Right lobe of liver (tissue), 6 donors: ENCODE measurements around the gene SLC24A3. TPM values are rescaled to one million over a fixed set of nuclear protein-coding genes. Genes with fewer than 3 reads are reported as not detected.

Experiments
- ATAC-seq, 4 donors: fragments of 200-7000 bp; cut with Tn5 transposase; one replicate each; pipeline ENCODE4 v1.9.1; 2020; ENCODE audit warnings: mild to moderate bottlenecking in 4 of 4, moderate library complexity in 4 of 4
- DNase-seq, 3 donors: peaks; one replicate each; pipeline ENCODE4 v3.0.0-alpha.2; 2020
- H3K27ac ChIP-seq, 3 donors: fragments of 200-600 bp; one replicate each; pipeline ENCODE4 v1.8.0; 2022
- H3K27me3 ChIP-seq, 2 donors: fragments of 200-600 bp; one replicate each; pipeline ENCODE4 v1.8.0; 2022
- H3K36me3 ChIP-seq, 4 donors: fragments of 200-600 bp; sonication (generic) in 1 of 4; one replicate each; pipeline versions ENCODE4 v1.5.1 to v1.8.0; 2017 to 2022; ENCODE audit warnings: control low read depth in 1 of 4
- H3K4me1 ChIP-seq, 4 donors: fragments of 200-600 bp; sonication (generic) in 1 of 4; one replicate each; pipeline versions ENCODE4 v1.5.1 to v1.8.0; 2017 to 2022; ENCODE audit warnings: control low read depth in 1 of 4
- H3K4me3 ChIP-seq, 3 donors: fragments of 200-600 bp; one replicate each; pipeline ENCODE4 v1.8.0; 2022
- H3K9me3 ChIP-seq, 4 donors: fragments of 200-600 bp; sonication (generic) in 1 of 4; one replicate each; pipeline versions ENCODE4 v1.5.1 to v1.8.0; 2017 to 2022; ENCODE audit warnings: control low read depth in 1 of 4
- CTCF ChIP-seq, 4 donors: fragments of 200-600 bp in 3 of 4; fragments of 450-650 bp in 1 of 4; IDR thresholded peaks; one replicate each; pipeline versions ENCODE4 v1.5.1 to v1.8.0; 2016 to 2022; ENCODE audit warnings: antibody characterized with exemption in 4 of 4, mild to moderate bottlenecking in 2 of 4
- POLR2A ChIP-seq: fragments of 450-650 bp; IDR thresholded peaks from one replicate; pipeline ENCODE4 v1.6.1; 2017; ENCODE audit warnings: antibody characterized with exemption, mild to moderate bottlenecking
- WGBS: methylation state at CpG from one replicate; pipeline ENCODE4 v1.1.6; 2018; ENCODE audit warnings: low coverage, low lambda C conversion rate; ENCODE audit not compliant: insufficient coverage; ENCODE audit errors: missing lambda C conversion rate; 5-methylcytosine and 5-hydroxymethylcytosine counted together
- intact Hi-C, 2 donors: fragments of 100-400 bp; cut with DNase I; formaldehyde crosslinking; loops; one replicate each; pipeline versions ENCODE4 v1.11.2 to v1.14.1; 2022
- total RNA-seq, 6 experiments: library from RNA; depleted of rRNA in 2 of 6; stranded (reverse); fragments of >200 nt in 2 of 6; fragmentation: NEBNext Ultra II Directional in 3 of 6; extraction: Animal tissue kit (Norgen Biotek cat#: 25700) in 3 of 6; gene quantifications; one replicate each; pipeline versions ENCODE4 v1.1.0 to v1.2.4, GENCODE V29; 2016 to 2023
- donor health status: DM: no; HTN: yes; CAD: no.
- donor health status: DM: no; HTN: no; CAD: no.
- donor health status: DM: no; HTN: no; CAD: no.
- donor health status: DM: no; HTN: yes; CAD: no.
- donor health status: DM: no; HTN: yes; CAD: no.

SLC24A3 gene
- total RNA-seq, 6 experiments from 2014 or later = 0.06 to 0.49 (median 0.27) TPM

- Histone ChIP-seq H3K4me1 (no peaks in the 10 kb centered on the region), H3K27ac (no peak overlapping the region), H3K36me3 (no peaks in the 10 kb centered on the region), H3K27me3 (no peaks in the 10 kb centered on the region), H3K9me3 (no peaks in the 10 kb centered on the region), H3K4me3 (no peak overlapping the region)
- intact Hi-C loops = no loop called here
- ATAC-seq = no peak
- TF ChIP-seq POLR2A = no peak
- 67% methylated on average over 2 of the region's 2 CpGs for WGBS
- DNase-seq = no peak
These were observed 56.0 kb downstream of the SLC24A3 start for GRCh38 chr20:19268426-19268825.

- intact Hi-C loops = no loop called here
- no peaks in the 10 kb centered on the region for H3K9me3 ChIP-seq
- no peak overlapping the region for H3K27ac ChIP-seq
- 46% methylated on average over 7 of the region's 8 CpGs for WGBS
- no peaks in the 10 kb centered on the region for H3K4me1 ChIP-seq
- DNase-seq (no peak), ATAC-seq (no peak)
- no peak for TF ChIP-seq CTCF (IDR thresholded peaks at IDR 0.05)
- TF ChIP-seq POLR2A = no peak
- no peak overlapping the region for H3K4me3 ChIP-seq
- H3K36me3 ChIP-seq = no peaks in the 10 kb centered on the region
- H3K27me3 ChIP-seq = no peaks in the 10 kb centered on the region
These were observed 57.4 kb downstream of the SLC24A3 start for GRCh38 chr20:19269737-19270340.

- DNase-seq (peak in 1 of 3 donors; percentile 36), ATAC-seq (no peak)
- 91% methylated on average over 4 of the region's 7 CpGs for WGBS
- no peaks in the 10 kb centered on the region for H3K4me1 ChIP-seq
- no peaks in the 10 kb centered on the region for H3K27me3 ChIP-seq
- intact Hi-C loops = no loop called here
- no peaks in the 10 kb centered on the region for H3K36me3 ChIP-seq
- H3K27ac ChIP-seq = no peak overlapping the region
- no peak overlapping the region for H3K4me3 ChIP-seq
- TF ChIP-seq POLR2A (no peak), CTCF (IDR thresholded peaks at IDR 0.05) (no peak)
- H3K9me3 ChIP-seq = no peaks in the 10 kb centered on the region
These were observed 59.6 kb downstream of the SLC24A3 start for GRCh38 chr20:19271879-19272651.

- Histone ChIP-seq H3K27ac (no peak overlapping the region), H3K4me1 (no peaks in the 10 kb centered on the region), H3K9me3 (no peaks in the 10 kb centered on the region), H3K36me3 (no peaks in the 10 kb centered on the region), H3K4me3 (no peak overlapping the region), H3K27me3 (no peaks in the 10 kb centered on the region)
- ATAC-seq (no peak), DNase-seq (no peak)
- intact Hi-C loops = no loop called here
- TF ChIP-seq POLR2A (no peak), CTCF (IDR thresholded peaks at IDR 0.05) (no peak)
- 79% methylated on average over 4 of the region's 6 CpGs for WGBS
These were observed 60.7 kb downstream of the SLC24A3 start for GRCh38 chr20:19272976-19273654.

GRCh38 chr20:19274001-19274400 lies 61.6 kb downstream of the SLC24A3 start:
- DNase-seq (no peak), ATAC-seq (no peak)
- Histone ChIP-seq H3K4me1 (no peaks in the 10 kb centered on the region), H3K4me3 (no peak overlapping the region), H3K36me3 (no peaks in the 10 kb centered on the region), H3K9me3 (no peaks in the 10 kb centered on the region), H3K27me3 (no peaks in the 10 kb centered on the region), H3K27ac (no peak overlapping the region)
- no peak for TF ChIP-seq POLR2A
- TF ChIP-seq CTCF (IDR thresholded peaks at IDR 0.05) = no peak
- intact Hi-C loops = no loop called here
- WGBS = 60% methylated on average over 1 of the region's 5 CpGs
